CD4-positive, CD25-positive, alpha-beta regulatory T cell (primary cell): Measurements from ENCODE around the gene ZNF598. TPM values are rescaled to one million over a fixed set of nuclear protein-coding genes. Genes with fewer than 3 reads are reported as not detected.
"Not testable (repeated sequence)": the region's sequence is repeated elsewhere in the genome, so short reads cannot be mapped to it uniquely, and the experiment has no call there.

Source experiments
- ATAC-seq, 2 donors: fragments of 150-1000 bp; cut with Tn5 transposase; one replicate each; pipeline ENCODE4 v1.10.0; 2021; ENCODE audit warnings: low read depth in 2 of 2, moderate number of reproducible peaks in 2 of 2, moderate library complexity in 1 of 2
- DNase-seq, 3 donors: peaks; one replicate each; pipeline versions ENCODE4 v3.0.0 to v3.0.0-alpha.2; 2012 to 2022; ENCODE audit warnings: mixed read lengths in 1 of 3
- H3K27ac ChIP-seq: one replicate; pipeline ENCODE4 v1.7.0; 2013; ENCODE audit warnings: mild to moderate bottlenecking, low read length; ENCODE audit not compliant: insufficient read depth, poor library complexity, severe bottlenecking
- H3K27me3 ChIP-seq: one replicate; pipeline ENCODE4 v1.7.0; 2013; ENCODE audit warnings: low read length; ENCODE audit not compliant: control insufficient read depth, insufficient read depth
- H3K36me3 ChIP-seq: one replicate; pipeline ENCODE4 v1.7.0; 2013; ENCODE audit warnings: mild to moderate bottlenecking, low read length, moderate library complexity; ENCODE audit not compliant: control insufficient read depth, insufficient read depth
- H3K4me1 ChIP-seq: 2 replicates; pipeline ENCODE4 v1.7.0; 2013; ENCODE audit warnings: mild to moderate bottlenecking, low read length; ENCODE audit not compliant: insufficient read depth, control insufficient read depth, poor library complexity, severe bottlenecking
- H3K4me3 ChIP-seq: one replicate; pipeline ENCODE4 v1.7.0; 2013; ENCODE audit warnings: low read depth, mild to moderate bottlenecking, low read length, moderate library complexity
- H3K9me3 ChIP-seq, 2 experiments: 1 replicate in 1 of 2; 2 replicates in 1 of 2; pipeline ENCODE4 v1.7.0; 2013; ENCODE audit warnings: low read length in 2 of 2, mild to moderate bottlenecking in 1 of 2, moderate library complexity in 1 of 2; ENCODE audit not compliant: control insufficient read depth in 2 of 2
- H3K27ac Mint-ChIP-seq, 3 donors: one replicate each; pipeline ENCODE4 v1.8.0; 2020 to 2022; ENCODE audit warnings: mild to moderate bottlenecking in 3 of 3, mixed read lengths in 3 of 3, moderate library complexity in 2 of 3
- H3K27me3 Mint-ChIP-seq: one replicate; pipeline ENCODE4 v1.8.0; 2022; ENCODE audit warnings: mild to moderate bottlenecking, mixed read lengths
- H3K36me3 Mint-ChIP-seq: one replicate; pipeline ENCODE4 v1.8.0; 2020; ENCODE audit warnings: mixed read lengths
- H3K4me1 Mint-ChIP-seq, 4 donors: one replicate each; pipeline ENCODE4 v1.8.0; 2020 to 2022; ENCODE audit warnings: mixed read lengths in 4 of 4, mild to moderate bottlenecking in 1 of 4
- H3K4me3 Mint-ChIP-seq, 4 donors: one replicate each; pipeline ENCODE4 v1.8.0; 2020 to 2022; ENCODE audit warnings: mild to moderate bottlenecking in 4 of 4, mixed read lengths in 4 of 4, moderate library complexity in 3 of 4
- H3K9me3 Mint-ChIP-seq, 7 donors: one replicate each; pipeline ENCODE4 v1.8.0; 2020 to 2022; ENCODE audit warnings: mixed read lengths in 7 of 7, mild to moderate bottlenecking in 3 of 7, moderate library complexity in 2 of 7
- polyA plus RNA-seq, 4 donors: library from polyadenylated mRNA; unstranded; fragments of 300-500 nt; fragmentation: Illumina TruSeq; gene quantifications; one replicate each; pipeline ENCODE4 v1.2.3, GENCODE V29; 2021
- total RNA-seq: library from RNA; stranded (reverse); gene quantifications from one replicate; pipeline ENCODE4 v1.2.3, GENCODE V29; 2022

ZNF598 gene
- total and polyA plus RNA-seq, 5 donors from 2014 or later = 1.8 to 48.2 (median 3.0) TPM

GRCh38 chr16:2033909-2034695, 24.5 kb upstream of the ZNF598 start:
- H3K36me3 Mint-ChIP-seq, ATAC-seq, H3K9me3 ChIP-seq, H3K27ac ChIP-seq, H3K9me3 Mint-ChIP-seq, H3K4me1 ChIP-seq, H3K27ac Mint-ChIP-seq, H3K27me3 Mint-ChIP-seq, H3K4me1 Mint-ChIP-seq, DNase-seq, H3K36me3 ChIP-seq, H3K4me3 ChIP-seq, H3K27me3 ChIP-seq: not testable (repeated sequence)
- peak overlapping the region in 1 of 4 donors; percentile 13 for H3K4me3 Mint-ChIP-seq

GRCh38 chr16:2033057-2033908, 23.7 kb upstream of the ZNF598 start:
- Mint-ChIP-seq H3K27me3 (peaks cover 2% of the 10 kb centered on the region), H3K9me3 (no peaks in the 10 kb centered on the region)

DNA sequence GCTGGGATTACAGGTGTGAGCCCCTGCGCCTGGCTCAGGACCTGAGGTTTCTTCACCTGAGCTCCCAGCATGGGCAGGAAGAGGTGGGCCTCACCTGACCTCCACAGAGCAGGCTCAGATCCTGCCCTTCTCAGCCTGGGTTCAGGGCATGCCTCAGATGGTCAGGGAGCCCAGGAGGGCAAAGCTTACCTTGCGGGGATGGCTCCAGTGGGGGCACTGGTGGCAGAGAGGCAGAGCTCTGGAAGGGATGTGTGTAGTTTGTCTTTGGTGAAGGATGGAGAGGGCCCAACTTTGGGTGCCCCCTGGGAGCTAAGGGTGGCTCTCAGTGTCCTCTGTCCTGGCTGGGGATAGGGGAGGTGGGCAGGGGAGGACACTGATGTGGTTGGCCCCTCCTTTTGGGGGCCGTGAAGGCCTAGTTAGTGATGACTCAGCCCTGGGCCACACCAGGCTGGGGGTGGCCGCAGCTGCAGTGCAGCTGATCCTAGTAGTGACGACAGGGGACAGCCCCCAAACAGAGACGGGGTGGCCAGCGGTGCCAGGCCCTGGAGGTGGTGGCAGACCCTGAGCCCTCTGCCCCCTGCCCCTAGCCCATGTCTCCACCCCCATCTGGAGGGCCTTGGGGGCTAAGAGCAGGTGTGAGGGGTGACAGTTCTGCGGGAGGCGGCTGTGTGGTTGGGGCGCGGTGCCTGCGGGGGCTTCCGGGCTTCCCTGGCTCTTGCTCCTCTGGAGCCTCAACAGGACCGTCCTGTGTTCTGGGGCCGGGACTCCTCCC, 22.9 kb upstream of the ZNF598 start:
- Mint-ChIP-seq H3K4me1 (peaks cover 0 to 6% (median under 1%) of the 10 kb centered on the region in 4 donors), H3K9me3 (no peaks in the 10 kb centered on the region), H3K27me3 (peaks cover 9% of the 10 kb centered on the region), H3K36me3 (no peaks in the 10 kb centered on the region), H3K4me3 (no peak overlapping the region), H3K27ac (no peak overlapping the region)
- no peak for ATAC-seq
- Histone ChIP-seq H3K4me1 (peaks cover 2% of the 10 kb centered on the region), H3K27me3 (no peaks in the 10 kb centered on the region), H3K9me3 (no peaks in the 10 kb centered on the region), H3K36me3 (no peaks in the 10 kb centered on the region), H3K4me3 (no peak overlapping the region), H3K27ac (no peak overlapping the region)
- DNase-seq = no peak

More at GRCh38 chr16:2033057-2033908, 23.7 kb upstream of the ZNF598 start:
- Mint-ChIP-seq H3K27ac (peak overlapping the region in 1 of 3 donors; percentile 14), H3K36me3 (no peaks in the 10 kb centered on the region), H3K4me1 (no peaks in the 10 kb centered on the region), H3K4me3 (no peak overlapping the region)
- Histone ChIP-seq H3K36me3 (no peaks in the 10 kb centered on the region), H3K4me3 (no peak overlapping the region), H3K9me3 (no peaks in the 10 kb centered on the region), H3K27ac (no peak overlapping the region), H3K27me3 (no peaks in the 10 kb centered on the region), H3K4me1 (no peaks in the 10 kb centered on the region)
- DNase-seq = no peak
- ATAC-seq = no peak

GRCh38 chr16:2031081-2031577, 21.5 kb upstream of the ZNF598 start:
- Histone ChIP-seq H3K27me3 (no peaks in the 10 kb centered on the region), H3K9me3 (no peaks in the 10 kb centered on the region), H3K36me3 (no peaks in the 10 kb centered on the region), H3K27ac (no peak overlapping the region), H3K4me3 (no peak overlapping the region), H3K4me1 (peaks cover 12% of the 10 kb centered on the region)
- no peak overlapping the region for H3K4me3 Mint-ChIP-seq
- H3K27me3 Mint-ChIP-seq = peaks cover 11% of the 10 kb centered on the region
- ATAC-seq (no peak), DNase-seq (no peak)
- no peak overlapping the region for H3K27ac Mint-ChIP-seq
- H3K36me3 Mint-ChIP-seq = no peaks in the 10 kb centered on the region
- peaks cover 0 to 8% (median 2%) of the 10 kb centered on the region in 4 donors for H3K4me1 Mint-ChIP-seq
- H3K9me3 Mint-ChIP-seq = no peaks in the 10 kb centered on the region

- DNase-seq = no peak
- no peaks in the 10 kb centered on the region for H3K9me3 Mint-ChIP-seq
- peak overlapping the region in 1 of 3 donors; percentile 56 for H3K27ac Mint-ChIP-seq
- Histone ChIP-seq H3K27me3 (no peaks in the 10 kb centered on the region), H3K36me3 (no peaks in the 10 kb centered on the region), H3K4me1 (peaks cover 14% of the 10 kb centered on the region), H3K9me3 (no peaks in the 10 kb centered on the region), H3K27ac (no peak overlapping the region), H3K4me3 (no peak overlapping the region)
- peaks cover 0 to 11% (median 2%) of the 10 kb centered on the region in 4 donors for H3K4me1 Mint-ChIP-seq
- H3K36me3 Mint-ChIP-seq = no peaks in the 10 kb centered on the region
- peaks cover 16% of the 10 kb centered on the region for H3K27me3 Mint-ChIP-seq
- H3K4me3 Mint-ChIP-seq = peak overlapping the region in 3 of 4 donors; percentile 21 to 43 (median 28)
- ATAC-seq = no peak
These were observed 20.4 kb upstream of the ZNF598 start for GRCh38 chr16:2030036-2030435.

DNA sequence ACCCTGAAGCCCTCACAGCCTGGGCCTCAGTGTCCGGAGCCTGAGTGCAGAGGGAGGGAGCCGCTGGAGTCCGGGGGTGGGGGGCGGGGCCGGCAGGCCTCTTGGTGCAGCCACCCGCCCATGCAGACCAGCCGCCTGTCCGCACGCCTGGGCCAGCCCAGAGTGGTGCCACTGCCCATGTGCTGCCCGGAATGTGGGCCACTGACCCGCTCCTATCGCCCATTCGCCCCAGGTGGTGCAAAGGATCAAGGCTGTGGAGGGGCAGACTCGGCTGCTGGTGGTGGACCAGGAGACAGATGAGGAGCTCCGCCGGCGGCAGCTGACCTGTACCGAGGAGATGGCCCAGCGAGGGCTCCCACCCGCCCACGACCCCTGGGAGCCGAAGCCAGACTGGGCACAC, 19.7 kb upstream of the ZNF598 start:
- Mint-ChIP-seq H3K9me3 (no peaks in the 10 kb centered on the region), H3K4me1 (peaks cover 0 to 11% (median 2%) of the 10 kb centered on the region in 4 donors), H3K27me3 (peaks cover 18% of the 10 kb centered on the region), H3K4me3 (peak overlapping the region in 1 of 4 donors; percentile 21), H3K27ac (no peak overlapping the region), H3K36me3 (no peaks in the 10 kb centered on the region)
- DNase-seq (no peak), ATAC-seq (no peak)
- no peak overlapping the region for H3K27ac ChIP-seq
- no peak overlapping the region for H3K4me3 ChIP-seq
- H3K9me3 ChIP-seq = no peaks in the 10 kb centered on the region
- H3K27me3 ChIP-seq = no peaks in the 10 kb centered on the region
- peaks cover 14% of the 10 kb centered on the region for H3K4me1 ChIP-seq
- H3K36me3 ChIP-seq = no peaks in the 10 kb centered on the region

GRCh38 chr16:2028620-2029220, 19.1 kb upstream of the ZNF598 start:
- Histone ChIP-seq H3K27me3 (no peaks in the 10 kb centered on the region), H3K27ac (no peak overlapping the region), H3K9me3 (no peaks in the 10 kb centered on the region), H3K4me1 (peaks cover 17% of the 10 kb centered on the region), H3K36me3 (no peaks in the 10 kb centered on the region), H3K4me3 (no peak overlapping the region)
- no peak overlapping the region for H3K4me3 Mint-ChIP-seq
- peaks cover 0 to 13% (median 2%) of the 10 kb centered on the region in 4 donors for H3K4me1 Mint-ChIP-seq
- H3K36me3 Mint-ChIP-seq = no peaks in the 10 kb centered on the region
- H3K27me3 Mint-ChIP-seq = peaks cover 21% of the 10 kb centered on the region
- H3K9me3 Mint-ChIP-seq = no peaks in the 10 kb centered on the region
- ATAC-seq (no peak), DNase-seq (no peak)
- H3K27ac Mint-ChIP-seq = no peak overlapping the region
